H1 (cell line): ENCODE results near the gene FMN2.

Experiments used
- BACH1 ChIP-seq: IDR thresholded peaks from 2 replicates; pipeline ENCODE4 v1.6.1; 2012; ENCODE audit warnings: low read length, improper control_type of control experiment
- EGR1 ChIP-seq: IDR thresholded peaks from 2 replicates; pipeline ENCODE4 v1.6.1; 2011; ENCODE audit warnings: low read depth, low read length, borderline replicate concordance
- EP300 ChIP-seq, 2 experiments: IDR thresholded peaks; 1 replicate in 1 of 2; 2 replicates in 1 of 2; pipeline ENCODE4 v1.6.1; 2011 to 2012; ENCODE audit warnings: low read depth in 2 of 2, low read length in 2 of 2, mild to moderate bottlenecking in 2 of 2, borderline replicate concordance in 1 of 2, inconsistent platforms in 1 of 2, moderate library complexity in 1 of 2
- EZH2 ChIP-seq: fragments of 200-600 bp; sonication (generic); IDR thresholded peaks from 2 replicates; pipeline ENCODE4 v1.7.1; 2012; ENCODE audit warnings: low read depth, mild to moderate bottlenecking, moderate library complexity, low read length, inconsistent platforms; ENCODE audit not compliant: severe bottlenecking
- FOSL1 ChIP-seq: IDR thresholded peaks from 2 replicates; pipeline ENCODE4 v1.6.1; 2011; ENCODE audit warnings: mild to moderate bottlenecking, low read depth, low read length, moderate library complexity; ENCODE audit not compliant: insufficient read depth
- GABPA ChIP-seq: IDR thresholded peaks from 2 replicates; pipeline ENCODE4 v1.6.1; 2011; ENCODE audit warnings: mild to moderate bottlenecking, low read length, moderate library complexity, borderline replicate concordance; ENCODE audit not compliant: insufficient read depth
- NANOG ChIP-seq: IDR thresholded peaks from 2 replicates; pipeline ENCODE4 v1.6.1; 2011; ENCODE audit warnings: low read length, low read depth, mild to moderate bottlenecking, inconsistent platforms; ENCODE audit not compliant: insufficient read depth, poor library complexity, severe bottlenecking
- SIN3A ChIP-seq, 2 experiments: IDR thresholded peaks in 1 of 2; conservative IDR thresholded peaks in 1 of 2; 2 replicates each; pipeline ENCODE4 v1.6.1; 2011 to 2012; ENCODE audit warnings: low read length in 2 of 2, improper control_type of control experiment in 1 of 2, low read depth in 1 of 2, mild to moderate bottlenecking in 1 of 2
- TAF1 ChIP-seq: IDR thresholded peaks from 2 replicates; pipeline ENCODE4 v1.6.1; 2011; ENCODE audit warnings: mild to moderate bottlenecking, low read depth, low read length
- TEAD4 ChIP-seq: IDR thresholded peaks from 2 replicates; pipeline ENCODE4 v1.6.1; 2012; ENCODE audit warnings: low read depth, low read length, inconsistent platforms, mixed read lengths
- YY1 ChIP-seq: IDR thresholded peaks from 2 replicates; pipeline ENCODE4 v1.6.1; 2011; ENCODE audit warnings: low read depth, mild to moderate bottlenecking, low read length
- ZNF274 ChIP-seq: IDR thresholded peaks from 2 replicates; pipeline ENCODE4 v1.7.0; 2012; ENCODE audit warnings: low read length, borderline replicate concordance; ENCODE audit errors: extremely low read depth
- TF ChIP-seq, protein P1 (sequence below), 3 experiments: IDR thresholded peaks; 1 replicate in 2 of 3; 2 replicates in 1 of 3; pipeline versions ENCODE4 v1.5.1 to v1.6.1; 2011; ENCODE audit warnings: low read length in 3 of 3, mild to moderate bottlenecking in 3 of 3, inconsistent platforms in 2 of 3, low read depth in 1 of 3, moderate library complexity in 1 of 3; ENCODE audit not compliant: insufficient read depth in 1 of 3; ENCODE audit errors: control extremely low read depth in 1 of 3

DNA sequence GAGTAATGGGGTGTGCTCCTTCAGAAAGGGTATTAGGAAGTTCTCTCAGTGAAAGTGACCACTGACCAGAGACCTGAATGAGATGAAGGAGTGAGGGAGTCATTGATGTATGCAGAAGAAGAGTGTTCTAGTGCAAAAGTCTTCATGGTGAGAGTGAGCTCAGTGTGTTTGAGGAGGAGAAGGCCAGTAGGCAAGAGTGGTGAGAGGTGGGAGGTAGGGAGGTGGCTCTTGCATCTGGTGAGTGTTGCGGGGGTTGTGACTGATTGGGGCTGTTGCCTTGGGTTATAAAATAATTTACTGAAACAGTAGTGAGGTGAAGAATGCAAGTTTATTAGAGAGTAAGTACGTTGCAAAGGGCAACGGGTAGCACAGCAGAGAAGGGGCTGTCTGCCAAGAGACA lies 26.2 kb downstream of the FMN2 start:
- no peak for TF ChIP-seq YY1
- TF ChIP-seq EP300 (IDR thresholded peaks at IDR 0.05; ENCODE audit: borderline replicate concordance in 1 of 2, low read depth in 2 of 2, low read length in 2 of 2), result no peak
- TF ChIP-seq, protein P1, sequence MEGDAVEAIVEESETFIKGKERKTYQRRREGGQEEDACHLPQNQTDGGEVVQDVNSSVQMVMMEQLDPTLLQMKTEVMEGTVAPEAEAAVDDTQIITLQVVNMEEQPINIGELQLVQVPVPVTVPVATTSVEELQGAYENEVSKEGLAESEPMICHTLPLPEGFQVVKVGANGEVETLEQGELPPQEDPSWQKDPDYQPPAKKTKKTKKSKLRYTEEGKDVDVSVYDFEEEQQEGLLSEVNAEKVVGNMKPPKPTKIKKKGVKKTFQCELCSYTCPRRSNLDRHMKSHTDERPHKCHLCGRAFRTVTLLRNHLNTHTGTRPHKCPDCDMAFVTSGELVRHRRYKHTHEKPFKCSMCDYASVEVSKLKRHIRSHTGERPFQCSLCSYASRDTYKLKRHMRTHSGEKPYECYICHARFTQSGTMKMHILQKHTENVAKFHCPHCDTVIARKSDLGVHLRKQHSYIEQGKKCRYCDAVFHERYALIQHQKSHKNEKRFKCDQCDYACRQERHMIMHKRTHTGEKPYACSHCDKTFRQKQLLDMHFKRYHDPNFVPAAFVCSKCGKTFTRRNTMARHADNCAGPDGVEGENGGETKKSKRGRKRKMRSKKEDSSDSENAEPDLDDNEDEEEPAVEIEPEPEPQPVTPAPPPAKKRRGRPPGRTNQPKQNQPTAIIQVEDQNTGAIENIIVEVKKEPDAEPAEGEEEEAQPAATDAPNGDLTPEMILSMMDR (IDR thresholded peaks at IDR 0.05; ENCODE audit: control extremely low read depth in 1 of 3, insufficient read depth in 1 of 3, low read depth in 1 of 3, low read length in 3 of 3), result no peak
- TF ChIP-seq ZNF274, result no peak
- no peak for TF ChIP-seq SIN3A (conservative IDR thresholded peaks at IDR 0.05 in 1 of 2, IDR thresholded peaks at IDR 0.05 in 1 of 2; ENCODE audit: low read depth in 1 of 2, low read length in 2 of 2)
- TF ChIP-seq TAF1, result no peak
- TF ChIP-seq TEAD4, result no peak
- no peak for TF ChIP-seq EGR1
- no peak for TF ChIP-seq GABPA
- TF ChIP-seq BACH1, result no peak
- no peak for TF ChIP-seq FOSL1
- TF ChIP-seq EZH2, result no peak
- TF ChIP-seq NANOG, result no peak
